Hematopoietic multipotent progenitor cell treated with erythropoietin and hydrocortisone succinate and interleukin-3 and kit ligand, for 15 days (in vitro differentiated cells): ENCODE data around the gene PPP1R3D.

ENCODE experiments used
- DNase-seq: peaks from one replicate; pipeline ENCODE4 v3.0.0-alpha.2; 2015; ENCODE audit warnings: low spot score

PPP1R3D gene

DNA sequence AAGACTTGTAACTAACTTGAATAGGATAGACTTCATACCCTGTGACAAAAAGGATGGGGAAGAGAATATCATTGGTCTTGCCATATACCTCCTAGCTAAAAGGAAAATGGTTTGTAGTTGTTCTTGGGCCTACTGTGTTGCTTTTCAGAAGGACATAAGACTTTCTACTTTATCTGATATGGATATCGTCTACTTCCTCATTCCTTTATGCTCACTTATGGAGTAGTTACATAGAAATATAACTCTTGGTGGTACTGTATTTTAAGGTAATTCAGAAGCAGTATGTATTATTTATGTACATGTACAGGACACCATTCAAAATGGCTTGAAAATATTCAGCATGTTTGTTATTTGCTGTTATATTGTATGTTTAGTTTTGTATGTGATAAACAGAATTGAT is 8.1 kb upstream of the PPP1R3D start:
- no peak for DNase-seq

DNA sequence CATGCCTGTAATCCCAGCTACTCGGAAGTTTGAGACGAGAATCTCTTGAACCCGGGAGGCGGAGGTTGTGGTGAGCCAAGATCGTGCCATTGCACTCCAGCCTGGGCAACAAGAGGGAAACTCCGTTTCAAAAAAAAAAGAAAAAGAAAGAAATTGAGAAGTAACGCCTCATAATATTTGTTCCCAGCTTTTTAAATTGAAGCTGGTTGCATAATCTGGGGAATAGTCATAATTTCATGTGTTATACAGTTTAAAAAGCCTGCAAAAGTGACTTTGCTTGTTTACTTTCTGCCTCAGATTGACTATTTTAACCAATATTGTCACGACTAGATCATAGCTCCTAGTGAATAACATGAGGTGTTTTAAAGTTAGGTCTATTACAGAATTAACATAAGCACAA is 7.3 kb upstream of the PPP1R3D start:
- no peak for DNase-seq

DNA sequence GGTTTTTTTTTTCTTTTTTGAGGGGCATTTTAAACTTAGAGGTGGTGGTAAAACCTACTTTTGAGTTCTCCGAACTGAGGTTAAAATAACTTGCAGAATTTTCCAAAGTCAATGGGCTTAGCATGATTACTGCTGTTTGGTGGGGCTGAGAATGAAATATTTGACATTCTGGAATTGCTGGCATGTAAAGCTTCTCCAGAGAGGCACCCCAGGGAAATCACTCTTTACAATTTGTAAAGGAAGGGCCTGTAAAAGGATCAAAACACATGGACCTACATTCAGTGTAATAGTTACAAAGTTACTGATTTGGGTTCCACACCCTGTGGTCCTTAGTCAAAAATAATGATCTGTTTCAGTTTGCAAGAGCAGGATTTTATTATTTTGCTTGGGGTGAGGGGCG is 5.6 kb upstream of the PPP1R3D start:
- DNase-seq, result no peak

DNA sequence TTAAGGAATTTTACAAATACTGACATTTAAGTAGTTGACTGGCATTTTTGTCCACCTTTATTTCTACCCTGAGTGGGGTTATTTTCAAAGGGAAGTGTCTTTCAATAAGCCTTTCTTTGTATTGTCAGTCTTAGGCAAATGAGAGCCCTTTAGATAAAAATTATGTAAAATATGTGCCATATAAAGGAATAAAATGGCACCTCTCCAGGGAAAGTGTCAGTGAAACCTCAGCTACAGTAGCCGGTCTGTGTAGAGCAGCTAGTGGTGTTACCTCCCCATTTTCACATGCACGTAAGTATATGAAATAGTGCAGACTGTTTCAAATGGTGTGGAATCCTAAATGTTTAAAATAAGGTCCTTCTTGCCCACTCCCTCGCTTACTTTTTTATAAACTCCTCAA is 5.1 kb upstream of the PPP1R3D start:
- no peak for DNase-seq

DNA sequence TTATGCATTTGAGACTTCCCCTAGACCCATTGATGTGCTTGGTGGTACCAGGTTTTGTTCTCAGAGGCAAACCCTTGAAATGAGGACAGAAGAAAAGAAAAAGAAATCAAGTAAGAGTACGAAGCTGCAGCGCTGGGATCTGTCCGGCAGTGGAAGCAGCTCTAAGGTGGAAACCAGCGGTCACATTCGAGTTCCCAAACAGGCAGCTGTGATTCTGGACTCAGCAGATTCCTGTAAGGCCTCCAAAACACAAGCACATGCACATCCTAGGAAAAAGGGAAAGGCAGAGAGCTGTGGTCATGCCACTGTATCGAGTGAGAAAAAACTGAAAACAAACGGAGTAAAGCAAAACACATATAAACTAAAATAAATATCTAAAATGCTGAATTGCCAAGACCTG is 4.6 kb upstream of the PPP1R3D start:
- DNase-seq, result no peak

DNA sequence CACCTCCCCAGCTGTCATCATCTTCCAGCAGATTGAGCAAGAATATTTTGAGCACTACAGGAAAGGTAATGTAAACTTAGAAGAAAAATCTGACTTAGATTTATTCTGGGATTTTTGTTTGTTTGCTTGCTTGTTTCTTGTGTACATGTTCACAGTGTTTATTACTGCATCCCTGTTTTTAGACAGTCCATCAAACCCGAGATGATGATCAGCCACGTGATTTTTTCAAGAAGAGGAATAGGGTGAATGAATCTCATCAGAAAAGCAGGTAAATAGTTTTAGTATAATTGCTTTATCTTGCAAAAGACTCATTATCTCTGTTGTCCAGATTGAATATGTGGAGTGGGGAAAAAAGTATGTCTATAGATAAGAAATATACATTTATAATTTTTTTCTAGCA is 2.1 kb upstream of the PPP1R3D start:
- no peak for DNase-seq

DNA sequence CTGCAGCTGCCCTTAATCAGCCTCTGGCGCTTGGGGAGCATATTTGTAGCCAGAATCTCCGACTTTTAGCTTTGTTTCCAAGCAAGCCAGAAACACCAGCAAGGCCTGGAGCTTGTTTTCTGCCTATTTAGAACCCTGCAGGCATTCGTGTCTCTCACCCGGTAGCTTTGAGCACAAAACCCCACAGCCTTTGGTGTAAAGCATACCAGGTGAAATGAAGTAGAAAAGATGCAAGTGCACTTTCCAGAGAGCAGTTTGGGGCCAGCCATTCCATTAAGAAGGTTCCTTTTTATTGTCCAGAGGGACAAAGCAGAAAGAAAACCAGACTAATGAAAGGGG is 820 bp upstream of the PPP1R3D start:
- DNase-seq, result no peak

DNA sequence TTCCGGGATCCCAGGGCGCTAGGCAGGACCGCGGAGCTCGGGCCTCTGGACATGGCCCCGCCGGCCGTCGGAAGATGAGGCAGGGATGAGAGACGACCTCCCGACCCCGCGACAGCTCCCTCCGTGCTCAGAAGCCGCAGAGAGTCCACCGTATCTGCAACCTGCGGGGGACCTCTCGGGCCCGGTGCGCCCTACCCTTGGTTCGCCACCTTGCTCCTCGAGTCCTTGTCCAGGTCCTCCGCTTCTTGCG is 301 bp downstream of the PPP1R3D start:
- DNase-seq, result no peak

DNA sequence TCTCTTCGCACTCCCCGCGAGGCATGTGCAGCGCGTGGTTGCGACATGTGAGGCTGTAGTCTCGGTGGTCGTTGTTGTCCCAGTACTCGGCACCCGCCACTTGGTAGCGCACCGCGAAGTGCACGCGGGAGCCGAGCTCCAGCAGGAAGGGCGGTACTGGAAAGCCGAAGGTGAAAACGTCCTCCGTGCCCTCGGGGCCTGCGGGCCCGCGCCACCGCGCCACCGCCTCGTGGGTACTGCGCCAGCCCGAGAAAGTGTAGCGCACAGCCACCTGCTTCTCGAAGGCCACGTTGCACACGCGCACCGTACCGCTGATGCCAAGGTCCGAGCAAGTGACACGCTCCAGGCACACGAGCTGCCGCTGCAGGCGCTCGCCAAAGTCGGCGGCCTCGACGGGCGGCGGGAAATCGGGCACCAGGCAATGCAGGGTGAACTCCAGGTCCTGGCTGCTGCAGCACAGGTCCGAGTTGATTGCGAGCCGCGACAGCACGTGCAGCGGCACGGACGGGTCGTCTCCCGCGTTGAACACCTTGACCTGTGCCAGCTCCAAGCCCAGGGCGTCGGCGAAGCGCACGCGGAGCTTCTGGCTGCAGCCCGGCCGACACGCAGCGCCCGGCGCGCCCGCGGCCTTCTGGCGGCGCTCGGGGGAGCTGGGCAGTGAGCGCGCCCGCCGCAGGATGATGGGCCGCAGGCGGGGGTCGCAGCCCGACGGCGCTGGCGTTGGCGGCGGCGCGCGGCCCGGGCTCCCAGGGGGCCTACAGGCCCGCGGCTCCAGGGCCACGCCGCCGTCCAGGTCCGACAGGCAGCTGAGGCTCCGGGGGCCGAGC is 840 bp downstream of the PPP1R3D start:
- DNase-seq, result no peak

DNA sequence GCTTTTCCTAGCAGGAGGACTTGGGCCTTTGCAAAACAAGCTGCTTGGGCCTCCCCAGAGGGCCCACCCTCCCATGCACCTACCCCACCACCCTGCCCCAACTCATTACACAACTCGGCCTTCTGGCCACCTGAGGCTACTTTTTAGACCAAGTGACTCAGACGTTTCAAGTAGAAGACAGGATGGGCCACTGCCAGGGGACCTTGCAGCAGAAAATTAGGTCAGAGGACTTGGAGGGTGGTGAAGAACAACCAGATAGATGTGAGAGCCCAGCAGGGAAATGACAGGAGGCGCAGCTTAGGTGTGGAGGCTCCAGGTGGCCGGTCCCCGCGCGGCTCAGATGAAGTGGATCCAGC is 1.4 kb downstream of the PPP1R3D start:
- no peak for DNase-seq

DNA sequence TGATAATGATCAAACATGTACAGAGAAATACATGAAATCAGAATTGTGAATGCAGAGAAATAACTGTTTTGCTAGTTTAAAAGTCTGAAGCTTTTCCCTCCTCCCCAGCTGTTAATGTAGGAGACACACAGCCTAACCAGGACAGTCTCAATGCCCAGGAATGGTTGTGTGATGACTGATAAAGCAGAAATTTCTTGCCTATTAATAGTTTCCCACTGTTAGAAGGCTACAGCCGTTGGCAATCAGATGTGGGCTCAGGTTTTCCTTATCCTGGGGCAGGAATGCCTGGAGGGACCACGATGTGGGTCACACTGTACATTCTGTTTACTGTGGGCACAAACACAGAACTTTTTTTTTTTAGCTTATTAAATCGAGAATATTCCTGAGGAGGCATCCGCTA is 1.9 kb downstream of the PPP1R3D start:
- DNase-seq, result no peak

DNA sequence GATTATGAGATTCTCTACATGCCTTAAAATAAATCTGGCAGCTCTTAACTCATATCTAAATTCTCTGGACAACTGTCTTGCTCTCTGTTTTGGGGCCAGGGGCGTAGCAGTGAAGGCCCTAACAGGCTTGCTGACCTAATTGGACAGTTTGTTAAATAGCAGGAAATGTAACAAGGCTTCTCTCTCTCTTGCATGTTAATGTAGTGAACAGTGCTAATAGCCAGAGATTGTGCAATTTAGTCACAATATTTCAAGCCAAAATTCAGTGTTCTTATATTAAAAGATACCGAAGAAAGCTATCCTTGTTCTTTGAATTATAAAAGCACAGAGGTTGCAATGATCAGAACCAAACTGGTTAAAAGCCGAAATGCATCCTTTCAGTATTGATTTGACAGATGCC is 3.0 kb downstream of the PPP1R3D start:
- DNase-seq, result no peak

DNA sequence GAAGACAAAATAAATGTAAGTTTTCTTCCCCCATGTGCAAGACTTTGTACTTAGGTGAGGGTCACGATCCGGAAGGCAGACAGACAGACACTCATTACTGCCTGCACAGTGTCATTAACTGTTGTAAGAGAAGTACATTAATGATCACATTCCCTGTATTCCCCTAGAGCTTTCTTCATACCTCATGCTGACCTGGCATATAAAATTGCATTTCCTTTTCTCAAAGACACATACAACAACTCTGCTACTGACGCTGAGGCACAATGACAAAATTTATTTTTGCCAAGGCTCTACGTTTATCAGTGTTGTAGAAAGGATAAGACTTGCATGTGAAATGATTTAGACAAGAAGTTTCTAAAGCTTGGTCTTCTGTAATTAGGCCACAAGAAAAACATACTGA is 3.7 kb downstream of the PPP1R3D start:
- no peak for DNase-seq

DNA sequence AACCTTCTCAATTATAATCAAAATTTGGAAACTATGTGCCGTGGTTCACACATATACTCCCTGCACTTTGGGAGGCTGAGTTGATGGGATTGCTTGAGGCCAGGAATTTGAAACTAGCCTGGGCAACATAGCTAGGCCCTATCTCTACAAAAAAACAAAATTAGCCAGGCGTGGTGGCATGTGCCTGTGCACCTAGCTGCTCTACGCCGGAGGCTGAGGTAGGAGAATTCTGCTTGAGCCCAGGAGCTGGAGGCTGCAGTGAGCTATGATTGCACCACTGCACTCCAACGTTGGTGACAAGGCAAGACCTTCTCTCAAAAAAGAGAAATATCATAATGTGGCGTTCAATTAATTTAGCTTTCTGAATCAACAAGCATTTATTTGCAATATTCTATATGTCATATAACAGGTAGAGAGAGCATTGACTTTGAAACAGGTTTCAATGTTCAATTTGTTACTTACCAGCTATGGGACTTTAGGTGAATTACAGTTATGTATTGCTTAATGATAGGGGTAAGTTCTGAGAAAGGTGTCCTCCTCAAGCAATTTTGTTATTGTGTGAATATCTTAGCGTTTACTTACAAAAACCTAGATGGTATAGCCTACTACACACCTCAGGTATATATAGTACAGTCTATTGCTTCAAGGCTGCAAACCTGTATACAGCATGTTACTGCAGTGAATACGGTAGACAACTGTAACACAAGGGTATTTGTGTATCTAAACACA is 4.5 kb downstream of the PPP1R3D start:
- no peak for DNase-seq

DNA sequence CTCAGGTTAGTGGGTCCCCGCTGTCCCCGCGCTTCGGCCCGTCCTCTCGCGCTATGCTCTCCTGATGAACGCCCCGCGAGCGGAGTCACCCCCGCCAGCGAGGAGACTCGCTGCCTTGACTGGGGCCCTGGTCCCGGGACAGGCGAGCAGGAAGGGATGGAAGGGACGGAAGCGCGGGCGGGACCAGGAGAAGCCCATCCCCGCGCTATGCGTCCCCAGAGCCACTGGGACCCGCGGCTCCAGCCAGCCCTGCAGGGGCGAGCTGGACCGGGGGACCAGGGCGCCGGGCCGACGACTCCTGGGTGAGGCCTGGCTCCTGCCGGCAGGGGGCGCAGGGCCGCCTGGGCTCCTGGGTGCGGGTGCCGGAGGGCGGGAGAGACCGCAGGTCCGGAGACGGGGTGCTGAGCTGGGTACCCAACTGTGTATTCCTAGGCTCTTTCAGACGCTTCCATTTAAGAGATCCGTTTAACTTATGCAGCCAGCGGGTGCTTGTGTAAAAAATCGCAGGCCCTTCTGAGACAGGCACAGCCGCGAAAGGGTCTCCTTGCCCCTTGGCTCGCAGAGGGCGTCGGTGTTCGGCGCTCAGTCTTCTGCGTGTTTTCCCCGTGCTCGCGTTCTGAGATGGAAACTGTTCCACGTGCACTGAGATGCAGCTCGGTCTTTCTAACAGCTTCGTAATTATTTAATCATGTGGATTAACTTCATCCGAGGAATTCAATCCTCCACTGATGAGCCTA is 6.1 kb downstream of the PPP1R3D start:
- DNase-seq, result peak; percentile 68

DNA sequence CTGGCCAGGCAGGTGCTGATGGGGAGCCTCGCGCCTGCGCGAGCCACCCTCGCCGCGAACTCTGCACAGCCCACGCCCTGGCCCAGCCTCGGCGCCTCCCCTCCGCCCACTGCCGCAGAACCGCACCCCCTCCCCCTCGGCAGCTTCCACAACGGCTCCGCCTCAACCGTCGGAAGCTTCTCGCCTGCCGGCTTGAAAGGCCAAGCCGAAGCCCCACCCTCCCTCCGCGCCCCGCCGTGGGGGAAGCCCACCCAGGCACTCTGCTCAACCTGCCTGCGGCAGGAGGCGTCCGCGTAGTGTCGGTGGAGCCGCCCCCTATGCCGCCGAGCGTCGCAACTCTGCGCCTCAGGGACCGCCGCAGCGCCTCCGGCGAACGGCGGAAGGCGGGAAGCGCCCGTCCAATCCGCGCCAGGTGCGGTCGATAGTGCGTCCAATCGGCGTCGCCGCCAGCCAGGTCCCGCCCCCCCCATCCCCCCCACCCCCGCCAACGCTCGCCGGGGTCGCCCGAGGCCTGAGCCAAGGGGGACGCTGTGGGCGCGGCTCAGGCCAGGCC is 6.7 kb downstream of the PPP1R3D start, which contains the start of gene SYCP2:
TSS of gene SYCP2 (minus strand) at position 342 of the 553 bp plus-strand sequence. CDS start 11,224 bp downstream, outside the sequence.
- DNase-seq, result peak; percentile 15

DNA sequence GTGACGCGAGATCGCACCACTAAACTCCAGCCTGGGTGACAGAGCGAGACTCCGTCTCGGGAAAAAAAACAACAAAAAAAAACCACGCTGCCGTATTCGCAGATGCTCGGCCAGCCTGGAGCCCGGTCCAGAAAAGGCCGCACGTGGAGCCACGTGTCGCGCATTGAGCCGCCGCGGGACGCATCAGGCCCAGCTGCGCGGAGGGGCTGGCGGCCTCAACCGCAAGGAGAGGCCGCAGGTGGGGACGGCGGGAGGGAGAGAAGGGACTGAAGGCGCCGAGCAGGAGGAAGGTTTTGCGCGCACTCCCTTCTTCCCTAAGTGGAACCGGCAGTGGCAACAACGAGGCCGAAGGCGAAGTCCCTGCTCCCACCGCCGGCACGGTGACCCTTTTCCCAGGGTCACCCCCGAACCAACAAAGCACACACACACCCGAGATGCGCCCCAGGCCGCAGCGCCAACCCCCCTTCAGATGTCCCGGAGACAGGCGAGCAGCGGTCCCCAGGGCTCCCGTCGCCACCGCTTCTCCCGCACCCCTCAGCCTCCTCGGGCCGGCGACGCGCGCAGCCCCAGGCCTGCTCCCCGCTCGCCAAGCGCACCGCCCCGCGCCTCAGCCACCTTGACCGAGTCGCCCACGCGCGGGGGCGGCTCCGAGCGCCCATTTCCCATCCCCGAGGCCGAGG is 7.3 kb downstream of the PPP1R3D start:
- DNase-seq, result no peak

DNA sequence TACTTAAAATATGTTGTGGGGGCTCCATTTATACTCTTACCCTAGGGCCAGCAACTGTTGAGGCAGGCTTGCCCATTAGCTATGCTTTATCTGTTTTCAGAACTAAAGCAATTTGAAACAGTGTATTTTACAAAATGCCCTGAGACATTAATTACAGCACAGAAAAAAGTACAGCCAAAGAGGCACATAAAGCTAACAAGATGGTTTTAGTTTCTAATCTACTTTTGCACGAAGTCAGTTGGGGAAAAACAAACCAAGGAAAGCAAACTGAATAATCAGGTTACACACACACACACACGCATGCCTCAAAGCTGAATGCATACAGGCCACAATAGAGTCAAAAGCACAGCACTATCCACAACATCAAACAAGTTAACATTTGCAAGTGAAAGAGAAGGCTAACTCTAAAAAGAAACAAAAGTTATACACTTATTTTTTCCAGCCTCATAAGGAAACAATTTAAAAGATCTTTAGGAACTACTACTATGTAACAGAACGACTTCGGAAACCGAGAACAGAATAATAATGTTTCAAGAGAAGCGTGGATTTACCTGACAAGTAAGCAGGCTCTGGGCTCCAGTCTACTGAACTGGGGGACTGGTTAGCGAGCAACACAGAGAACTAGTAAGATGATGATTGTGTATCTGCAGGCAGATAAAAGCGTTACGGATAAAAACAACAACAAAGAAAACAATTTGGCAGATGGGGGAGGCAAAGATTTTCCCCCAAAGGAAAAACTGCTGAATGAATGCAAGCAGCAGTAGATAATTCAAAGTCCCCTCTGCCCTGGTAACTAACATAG is 8.4 kb downstream of the PPP1R3D start:
- DNase-seq, result no peak

DNA sequence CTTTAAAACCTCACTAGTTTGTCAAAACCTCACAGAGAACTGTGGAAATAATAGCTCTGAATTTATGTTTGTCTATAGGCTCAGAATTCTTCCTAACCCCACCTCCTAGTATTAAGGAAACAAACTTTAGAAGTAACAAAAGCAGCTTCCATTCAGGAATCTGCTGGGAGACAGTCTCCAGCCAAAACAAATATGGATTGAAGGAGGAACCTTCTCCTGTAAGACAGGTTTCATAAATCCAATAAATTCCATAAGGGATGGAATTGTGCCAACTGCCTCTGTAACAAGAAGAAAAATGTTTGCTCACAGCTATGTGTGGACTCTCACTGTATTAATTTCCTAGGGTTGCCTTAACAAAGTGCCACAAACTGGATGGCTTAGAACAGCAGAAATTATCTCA is 14.2 kb downstream of the PPP1R3D start:
- DNase-seq, result no peak

DNA sequence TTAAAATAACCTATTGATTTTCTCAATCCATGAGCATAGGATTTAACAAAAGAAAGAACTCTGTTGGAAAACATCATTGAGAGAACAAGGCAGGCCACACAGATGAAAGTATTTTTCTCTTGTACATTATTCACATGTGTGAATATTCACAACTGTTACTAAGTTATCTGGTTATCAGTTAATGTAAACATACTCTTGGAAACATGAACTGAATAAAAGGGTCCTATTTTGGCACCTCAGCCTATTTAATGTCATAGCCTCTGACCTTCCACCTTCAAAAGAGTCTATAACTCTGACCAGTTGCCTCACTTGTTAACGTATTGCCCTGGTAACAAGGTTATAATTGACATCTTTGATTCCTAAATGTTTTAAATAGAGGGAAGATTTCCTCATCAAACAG is 14.7 kb downstream of the PPP1R3D start:
- DNase-seq, result no peak

DNA sequence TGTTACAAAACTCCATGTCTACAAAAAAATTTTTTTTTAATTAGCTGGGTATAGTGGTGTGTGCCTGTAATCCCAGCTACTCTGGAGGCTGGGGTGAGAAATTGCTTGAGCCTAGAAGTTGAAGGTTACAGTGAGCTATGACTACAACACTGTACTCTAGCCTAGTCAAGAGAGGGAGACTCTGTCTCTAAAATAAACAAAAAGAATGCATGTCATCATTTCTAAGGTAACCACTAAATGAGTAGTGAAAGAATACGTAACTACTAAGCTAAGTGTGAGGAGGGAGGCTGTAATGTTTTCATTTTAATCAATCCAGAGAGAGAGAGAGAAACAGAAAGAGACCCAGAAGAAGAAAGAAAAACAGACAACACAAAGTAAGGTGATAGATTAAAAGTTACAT is 16.6 kb downstream of the PPP1R3D start:
- DNase-seq, result no peak

DNA sequence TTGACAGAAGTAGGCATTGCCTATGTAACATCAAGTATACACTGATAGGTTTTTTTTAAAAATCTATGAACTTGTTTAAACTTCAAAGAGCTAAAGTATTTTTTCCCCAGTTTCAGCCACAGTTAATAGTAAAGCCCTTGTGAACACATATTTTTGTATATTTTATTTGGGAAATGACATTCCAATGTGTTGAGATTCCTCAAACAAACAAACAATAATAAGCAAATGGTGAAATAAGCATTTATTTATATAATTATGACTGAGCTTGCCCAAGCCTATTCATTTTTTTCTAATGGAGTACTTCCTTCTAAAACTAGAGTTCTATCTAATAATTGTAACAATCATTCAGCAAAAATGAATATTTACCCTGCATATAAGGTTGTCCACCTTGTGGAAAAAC is 19.2 kb downstream of the PPP1R3D start:
- no peak for DNase-seq
